Measurements from ENCODE around the gene NSD1.
A peak's percentile ranks its signal among the peaks of the same experiment; 100 is the strongest.

Gene NSD1

DNA sequence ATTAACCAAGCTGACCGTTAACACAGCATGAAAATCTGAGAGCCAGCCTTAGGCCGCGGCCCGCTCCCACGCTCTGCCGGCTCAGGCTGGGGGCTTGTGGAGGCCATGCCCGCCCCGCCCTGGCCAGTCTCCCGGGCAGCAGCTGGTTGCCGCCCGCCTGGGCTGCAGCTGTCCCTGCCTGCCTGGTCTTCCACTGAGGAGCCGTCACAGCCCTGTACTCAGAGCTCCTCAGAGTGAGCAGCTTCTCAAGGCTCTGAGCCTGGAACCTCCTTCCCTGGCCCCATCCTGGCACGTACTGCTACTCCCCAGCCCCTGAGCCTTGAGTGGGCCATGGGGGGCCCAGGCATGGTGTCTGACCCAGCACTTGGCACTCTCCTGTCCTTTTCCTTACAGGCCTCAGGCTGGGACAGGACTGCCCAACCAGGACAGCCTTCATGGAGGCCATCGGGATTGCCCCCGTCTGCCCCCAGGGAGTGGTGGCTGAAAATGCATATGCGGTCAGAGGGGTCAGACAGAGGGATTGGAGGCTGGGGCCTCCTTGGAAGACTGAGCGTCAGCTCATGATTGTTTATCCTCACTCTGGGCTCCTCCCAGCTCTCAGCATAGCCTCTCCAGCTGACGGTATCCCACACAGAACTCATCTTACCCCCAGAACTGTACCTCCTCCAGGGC, 35.0 kb upstream of the NSD1 start:
- no peak for DNase-seq

DNA sequence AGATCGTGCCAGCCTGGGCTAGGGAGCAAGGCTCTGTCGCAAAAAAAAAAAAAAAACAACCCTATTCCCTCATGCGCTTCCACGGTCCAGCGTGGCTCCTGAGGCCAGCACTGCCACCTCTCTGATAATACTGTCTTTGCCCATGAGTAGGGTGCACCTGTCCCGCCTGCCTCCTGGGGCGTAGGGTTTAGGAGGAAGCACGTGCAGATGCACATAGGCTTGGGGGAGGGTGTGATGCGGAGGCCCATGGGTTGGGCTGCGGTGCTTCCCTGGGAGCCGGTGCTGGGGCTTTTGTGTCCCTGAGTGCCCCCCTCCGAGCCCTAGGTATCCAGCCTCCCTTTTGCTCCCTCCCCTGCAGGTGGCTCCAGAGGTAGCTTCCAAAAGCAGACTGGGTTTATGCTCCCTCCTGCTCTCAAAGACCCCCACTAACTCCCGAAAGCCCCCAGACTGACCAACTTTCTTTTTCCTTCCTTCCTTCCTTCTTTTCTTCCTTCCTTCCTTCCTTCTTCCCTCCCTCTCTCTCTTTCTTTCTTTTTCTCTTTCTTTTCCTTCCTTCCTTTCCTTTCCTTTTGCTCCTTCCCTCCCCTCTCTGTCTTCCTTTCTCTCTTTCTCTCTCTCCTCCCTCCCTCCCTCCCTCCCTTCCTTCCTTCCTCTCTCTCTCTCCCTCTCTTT, 34.0 kb upstream of the NSD1 start:
- DNase-seq: no peak

GRCh38 chr5:177100714-177101121, 32.9 kb upstream of the NSD1 start:
- DNase-seq: no peak

DNA sequence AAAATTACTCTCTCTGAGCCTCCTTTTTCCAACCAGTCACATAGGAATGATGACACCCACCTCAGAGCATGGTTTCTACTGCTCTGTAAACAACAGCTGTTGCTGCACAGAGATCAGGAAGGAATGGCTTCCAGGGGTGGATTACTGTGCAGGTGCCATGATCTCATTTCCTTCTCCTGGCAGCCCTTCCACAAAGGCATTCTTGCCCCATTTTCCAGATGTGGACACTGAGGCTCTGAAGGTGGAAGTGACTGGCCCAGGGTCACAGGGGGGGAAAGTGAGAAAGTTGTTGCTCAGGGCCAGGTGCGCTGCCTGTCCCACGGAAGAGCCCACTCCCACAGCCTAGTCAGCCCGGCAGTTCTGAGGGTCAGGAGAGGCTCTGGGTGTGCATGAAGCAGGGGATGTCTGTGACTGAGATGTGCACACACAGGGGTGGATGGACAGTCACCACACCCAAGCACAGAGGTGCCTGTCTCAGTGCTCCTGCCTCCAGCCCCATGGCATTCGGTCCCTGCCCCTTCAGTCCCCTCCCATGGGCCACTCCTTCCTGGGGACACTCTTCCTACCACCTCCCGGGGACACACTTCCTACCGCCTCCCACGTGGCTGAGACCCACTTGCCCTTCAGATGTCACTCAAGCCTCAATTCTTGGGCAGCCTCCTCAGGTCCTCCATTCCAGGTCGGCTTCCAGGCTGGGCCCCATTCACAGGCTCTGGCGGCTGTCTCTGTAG, 29.9 kb upstream of the NSD1 start:
- no peak for DNase-seq

DNA sequence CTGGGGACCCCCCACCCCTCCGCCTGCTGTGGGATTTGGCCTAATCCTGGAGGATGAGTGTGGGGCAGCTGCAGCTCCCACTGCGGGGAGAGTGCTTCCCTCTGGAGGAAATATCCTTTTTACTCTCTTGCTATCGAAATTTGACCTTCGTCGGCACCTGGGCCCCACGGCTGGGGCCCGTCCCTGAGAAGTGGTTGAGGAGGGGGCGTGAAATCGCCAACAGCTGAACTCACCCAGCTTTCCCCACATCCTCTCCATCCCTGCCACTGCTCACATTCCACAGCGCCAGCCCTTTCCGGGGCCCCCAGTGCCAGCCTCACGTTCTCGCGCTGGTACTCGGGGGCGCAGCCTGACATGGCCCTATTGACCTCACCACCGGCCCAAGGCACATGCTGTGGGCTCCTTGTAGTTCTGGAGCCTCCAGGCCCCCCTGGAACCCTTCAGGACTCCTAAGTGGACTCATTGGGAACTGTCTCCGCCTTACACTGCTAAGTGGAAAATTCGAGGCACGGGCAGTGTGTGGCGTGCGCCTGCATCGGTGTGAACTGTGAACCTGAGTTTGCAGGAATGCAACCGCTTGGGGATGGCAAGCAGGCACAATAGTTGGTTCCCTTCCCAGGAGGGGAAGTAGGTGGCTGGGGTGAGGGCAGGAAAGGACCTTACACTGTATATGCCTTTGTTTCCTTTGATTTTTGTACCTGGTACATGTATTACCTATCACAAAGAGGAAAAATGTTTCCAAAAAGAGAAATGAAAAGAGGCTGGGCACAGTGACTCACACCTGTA, 27.7 kb upstream of the NSD1 start:
- DNase-seq: no peak

GRCh38 chr5:177107159-177107558, 26.4 kb upstream of the NSD1 start:
- no peak for DNase-seq

GRCh38 chr5:177109810-177110209, 23.8 kb upstream of the NSD1 start:
- no peak for DNase-seq

GRCh38 chr5:177111720-177112394, 21.7 kb upstream of the NSD1 start:
- DNase-seq: peak; percentile 75

- no peak for DNase-seq
Measured at GRCh38 chr5:177112589-177113220, 20.9 kb upstream of the NSD1 start.

GRCh38 chr5:177113566-177114424, 19.8 kb upstream of the NSD1 start:
- DNase-seq: peak; percentile 93

DNA sequence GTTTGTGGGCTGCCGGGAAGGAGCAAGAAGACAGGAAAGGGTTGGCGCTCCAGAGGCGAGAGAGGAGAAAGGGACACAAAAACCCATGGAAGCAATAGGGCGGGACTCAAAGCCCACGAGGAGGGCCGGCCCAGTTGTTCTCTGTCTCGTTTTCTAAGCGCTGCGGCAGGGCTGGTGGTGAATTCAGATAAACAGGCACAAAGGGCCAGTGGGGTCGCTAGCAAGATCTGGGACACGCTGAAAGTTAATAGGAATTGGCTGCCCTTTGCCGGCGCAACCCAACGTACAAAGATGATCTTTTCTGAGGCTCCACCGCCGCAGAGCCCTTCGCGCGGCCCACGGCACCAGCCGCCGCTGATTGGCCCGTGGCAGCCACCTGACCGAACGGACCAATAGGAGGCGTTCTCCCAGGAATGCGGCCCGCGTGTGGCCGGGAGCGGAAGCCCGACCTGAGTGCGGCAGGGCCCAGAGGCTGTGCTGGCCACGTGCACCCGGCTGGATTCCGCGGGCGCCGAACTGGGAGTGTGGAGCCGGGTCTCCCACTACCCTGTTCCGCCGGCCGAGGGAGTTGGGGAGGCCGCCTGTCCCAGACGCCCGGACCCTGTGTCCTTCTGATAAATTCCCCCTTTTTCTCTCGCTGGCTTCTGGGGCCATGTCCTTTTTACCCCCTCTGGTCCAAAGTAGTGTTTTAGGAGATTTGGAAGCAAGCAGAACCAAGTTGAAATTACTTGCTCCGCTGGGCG, 16.8 kb upstream of the NSD1 start:
- DNase-seq: no peak

GRCh38 chr5:177117441-177118045, 16.0 kb upstream of the NSD1 start:
- DNase-seq: no peak

GRCh38 chr5:177122566-177122965, 11.0 kb upstream of the NSD1 start:
- no peak for DNase-seq

DNA sequence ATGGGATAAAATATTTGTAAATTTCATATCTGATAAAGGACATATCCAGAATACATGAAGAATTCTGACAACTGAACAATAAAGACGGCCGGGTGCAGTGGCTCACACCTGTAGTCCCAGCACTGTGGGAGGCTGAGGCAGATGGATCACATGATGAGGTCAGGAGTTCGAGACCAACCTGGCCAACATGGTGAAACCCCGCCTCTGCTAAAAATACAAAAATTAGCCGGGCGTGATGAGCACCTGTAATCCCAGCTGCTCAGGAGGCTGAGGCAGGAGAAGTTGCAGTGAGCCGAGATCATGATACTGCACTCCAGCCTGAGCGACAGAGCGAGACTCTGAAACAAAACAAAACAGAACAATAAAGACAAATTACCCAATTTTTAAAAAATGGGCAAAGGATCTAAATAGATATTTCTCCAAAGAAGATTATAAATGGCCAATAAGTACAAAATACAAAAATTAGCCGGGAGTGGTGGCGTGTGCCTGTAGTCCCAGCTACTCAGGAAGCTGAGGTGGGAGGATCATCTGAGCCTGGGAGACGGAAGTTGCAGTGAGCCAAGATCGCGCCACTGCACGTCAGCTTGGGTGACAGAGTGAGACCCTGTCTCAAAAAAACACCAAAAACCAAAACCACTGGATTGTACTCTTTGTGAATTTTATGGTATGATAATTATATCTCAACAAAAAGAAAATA, 9.6 kb upstream of the NSD1 start:
- DNase-seq: no peak

DNA sequence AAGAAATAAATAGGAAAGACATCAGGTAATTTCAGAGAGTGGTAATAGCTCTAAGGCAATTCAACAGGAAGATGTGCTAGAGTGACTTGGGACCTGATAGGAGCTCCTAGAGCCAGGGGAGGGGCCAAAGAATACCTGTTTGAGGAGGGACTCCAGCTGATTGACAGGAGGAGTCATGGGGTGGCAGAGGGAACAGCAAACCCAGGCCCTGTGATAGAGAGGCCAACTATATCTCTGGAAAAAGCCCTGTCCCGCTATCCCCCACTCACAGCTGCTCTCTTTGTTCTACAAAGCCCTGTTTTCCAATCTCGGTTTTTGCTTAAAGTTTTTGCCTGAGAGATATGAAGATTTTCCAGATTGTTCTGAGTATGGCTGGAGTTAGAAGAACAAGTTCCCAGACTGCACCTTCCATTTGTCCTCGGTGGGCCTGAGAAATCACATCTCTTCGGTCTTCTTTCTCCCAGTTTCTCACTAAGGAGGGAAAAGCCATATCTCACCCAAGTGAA, 9.0 kb upstream of the NSD1 start:
- DNase-seq: no peak

DNA sequence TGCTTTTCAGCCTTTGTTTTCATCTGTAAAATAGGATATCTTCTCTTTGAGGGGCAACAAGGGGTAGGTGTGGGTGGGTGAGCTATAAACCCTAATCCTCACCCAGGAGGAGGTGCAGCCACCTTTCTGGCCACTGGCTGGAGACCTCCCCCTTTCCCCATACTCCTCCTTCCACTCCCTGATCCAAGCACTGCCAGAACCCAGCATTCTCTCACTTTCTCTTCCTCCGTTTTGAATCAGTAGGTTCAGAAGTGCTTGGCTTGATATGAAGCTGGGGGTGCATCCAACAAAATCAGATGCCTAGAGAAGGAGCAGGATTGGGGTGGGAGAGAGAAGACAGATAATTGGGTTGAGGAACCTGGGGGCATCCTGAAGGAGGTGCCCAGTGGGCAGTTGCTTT, 6.8 kb upstream of the NSD1 start:
- DNase-seq: no peak

DNA sequence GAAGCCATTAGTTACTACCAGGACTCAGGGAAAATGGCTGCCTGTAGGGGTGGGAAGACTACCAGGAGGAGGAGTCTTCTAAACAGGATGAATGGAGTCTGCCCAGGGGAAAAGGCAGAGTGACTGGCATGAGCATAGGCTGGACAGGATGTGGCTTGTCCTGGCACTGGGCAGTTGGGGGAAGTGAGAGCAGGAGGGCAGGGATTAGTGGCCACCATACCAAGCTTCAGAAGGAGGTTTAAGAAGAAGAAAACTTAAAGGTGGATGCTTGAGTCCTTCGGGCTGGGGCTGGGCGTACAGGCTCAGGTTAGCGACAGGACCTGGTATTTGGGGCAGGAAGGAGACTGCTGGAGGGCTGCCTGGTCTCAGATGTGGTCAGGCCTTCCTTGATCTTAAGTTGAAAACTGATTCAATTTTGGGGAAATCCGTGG, 5.0 kb upstream of the NSD1 start:
- no peak for DNase-seq

DNA sequence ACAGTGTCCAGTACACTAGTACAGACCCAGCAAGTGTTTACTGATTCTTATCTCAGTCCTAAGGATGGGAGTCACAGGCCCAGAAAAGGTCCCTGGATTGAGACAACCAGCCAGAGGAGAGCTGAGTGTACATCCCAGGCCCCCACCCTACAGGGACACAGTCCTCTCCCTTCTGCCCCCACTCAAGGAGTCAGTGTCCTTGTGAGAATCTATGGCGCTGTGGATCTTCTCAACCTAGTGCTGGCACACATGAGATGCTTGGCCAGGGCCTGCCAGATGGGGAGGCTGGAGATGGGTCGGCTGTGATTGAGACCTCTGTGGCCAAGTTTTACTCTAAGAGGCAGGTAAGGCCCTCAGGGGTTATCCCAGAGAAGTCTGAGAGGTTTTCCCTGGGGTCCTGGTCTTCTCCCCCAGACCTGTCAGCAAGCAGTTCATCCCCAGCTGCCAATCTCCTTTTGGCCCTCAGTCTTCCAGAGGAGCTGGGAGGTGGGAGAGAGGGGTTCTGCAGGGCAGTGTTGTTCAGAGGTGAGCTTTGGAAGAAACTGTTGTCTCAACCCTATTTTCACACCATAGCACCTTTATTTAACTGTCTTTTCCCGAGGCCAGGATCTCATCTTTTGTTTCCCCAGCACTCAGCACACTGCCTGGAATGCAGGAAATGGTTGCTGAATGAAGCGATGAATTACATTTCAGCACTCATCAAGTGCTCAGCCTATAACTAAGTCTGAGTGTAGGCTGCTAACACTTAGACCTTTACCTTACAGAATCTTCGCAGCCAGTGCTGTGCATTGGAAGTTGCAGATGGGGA, 3.2 kb upstream of the NSD1 start:
- DNase-seq: no peak

GRCh38 chr5:177131019-177131320, 2.6 kb upstream of the NSD1 start:
- DNase-seq: no peak
